Measurements from ENCODE around the gene ARMS2. TPM values are rescaled to one million over a fixed set of nuclear protein-coding genes. Genes with fewer than 3 reads are reported as not detected.

Gene ARMS2, protein sequence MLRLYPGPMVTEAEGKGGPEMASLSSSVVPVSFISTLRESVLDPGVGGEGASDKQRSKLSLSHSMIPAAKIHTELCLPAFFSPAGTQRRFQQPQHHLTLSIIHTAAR
- polyA plus RNA-seq (2012; ENCODE audit: insufficient read length, low read depth): not detected

- TF ChIP-seq REST (IDR thresholded peaks at IDR 0.05; ENCODE audit: insufficient read depth in 1 of 2, low read depth in 2 of 2, low read length in 2 of 2) (no peak), SIN3A (IDR thresholded peaks at IDR 0.05; ENCODE audit: borderline replicate concordance, insufficient read depth, low read length) (no peak), POLR2AphosphoS5 (IDR thresholded peaks at IDR 0.05; ENCODE audit: low read depth, low read length) (no peak), TAF1 (IDR thresholded peaks at IDR 0.05; ENCODE audit: borderline replicate concordance, insufficient read depth, low read length) (no peak), FOXP2 (optimal IDR thresholded peaks at IDR 0.05; ENCODE audit: borderline replicate concordance, extremely low read depth, extremely low read length, insufficient read depth) (no peak)
Observed at GRCh38 chr10:122454603-122455080, at the start of gene ARMS2. ARMS2 (plus strand) TSS chr10:122454653; CDS start chr10:122454728, 75 bp downstream.

- no peak for TF ChIP-seq TAF1 (IDR thresholded peaks at IDR 0.05; ENCODE audit: borderline replicate concordance, insufficient read depth, low read length)
- no peak for TF ChIP-seq REST (IDR thresholded peaks at IDR 0.05; ENCODE audit: insufficient read depth in 1 of 2, low read depth in 2 of 2, low read length in 2 of 2)
- TF ChIP-seq SIN3A (IDR thresholded peaks at IDR 0.05; ENCODE audit: borderline replicate concordance, insufficient read depth, low read length): no peak
- no peak for TF ChIP-seq FOXP2 (optimal IDR thresholded peaks at IDR 0.05; ENCODE audit: borderline replicate concordance, extremely low read depth, extremely low read length, insufficient read depth)
- no peak for TF ChIP-seq POLR2AphosphoS5 (IDR thresholded peaks at IDR 0.05; ENCODE audit: low read depth, low read length)
Observed at GRCh38 chr10:122407375-122408125, 46.9 kb upstream of the ARMS2 start.

DNA sequence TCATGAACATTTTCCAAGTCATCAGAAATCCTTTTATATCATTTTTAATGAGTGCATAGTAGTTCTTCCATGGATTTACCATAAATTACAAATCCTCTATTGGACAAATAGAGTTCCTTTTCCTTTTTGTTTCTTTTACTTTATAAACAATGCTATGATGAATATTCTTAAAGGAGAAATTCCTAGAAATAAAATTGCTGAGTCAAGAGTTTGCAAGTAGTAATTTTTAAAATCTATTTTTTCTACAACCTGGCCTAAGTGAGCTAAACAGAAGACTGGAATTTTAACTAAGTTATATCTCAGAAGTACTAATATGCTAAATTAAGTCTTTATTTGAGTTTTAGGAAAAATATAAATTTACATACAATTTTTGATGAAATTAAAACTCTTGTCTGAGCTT lies 41.1 kb upstream of the ARMS2 start:
- TF ChIP-seq POLR2AphosphoS5 (IDR thresholded peaks at IDR 0.05; ENCODE audit: low read depth, low read length) (no peak), SIN3A (IDR thresholded peaks at IDR 0.05; ENCODE audit: borderline replicate concordance, insufficient read depth, low read length) (no peak), TAF1 (IDR thresholded peaks at IDR 0.05; ENCODE audit: borderline replicate concordance, insufficient read depth, low read length) (no peak), REST (IDR thresholded peaks at IDR 0.05; ENCODE audit: insufficient read depth in 1 of 2, low read depth in 2 of 2, low read length in 2 of 2) (no peak), FOXP2 (optimal IDR thresholded peaks at IDR 0.05; ENCODE audit: borderline replicate concordance, extremely low read depth, extremely low read length, insufficient read depth) (no peak)

DNA sequence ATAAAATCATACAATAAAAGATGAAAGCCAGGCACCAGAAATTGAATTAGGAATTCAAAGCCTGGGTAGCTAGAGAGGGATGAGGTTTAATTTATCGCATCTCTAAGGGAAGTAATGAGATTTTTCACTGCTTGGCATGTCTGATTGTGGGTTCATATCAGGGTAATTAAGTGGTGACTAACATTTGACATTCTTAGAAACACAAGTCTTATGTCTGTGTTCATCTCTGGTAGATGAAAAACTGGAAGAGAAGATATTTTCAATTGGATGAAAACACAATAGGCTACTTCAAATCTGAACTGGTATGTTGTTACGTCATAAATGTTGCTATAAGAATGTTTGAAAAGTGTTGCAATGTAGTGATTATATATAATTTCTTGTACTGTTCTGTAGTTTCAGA lies 36.8 kb upstream of the ARMS2 start:
- TF ChIP-seq FOXP2 (optimal IDR thresholded peaks at IDR 0.05; ENCODE audit: borderline replicate concordance, extremely low read depth, extremely low read length, insufficient read depth): no peak
- no peak for TF ChIP-seq TAF1 (IDR thresholded peaks at IDR 0.05; ENCODE audit: borderline replicate concordance, insufficient read depth, low read length)
- no peak for TF ChIP-seq SIN3A (IDR thresholded peaks at IDR 0.05; ENCODE audit: borderline replicate concordance, insufficient read depth, low read length)
- no peak for TF ChIP-seq POLR2AphosphoS5 (IDR thresholded peaks at IDR 0.05; ENCODE audit: low read depth, low read length)
- TF ChIP-seq REST (IDR thresholded peaks at IDR 0.05; ENCODE audit: insufficient read depth in 1 of 2, low read depth in 2 of 2, low read length in 2 of 2): no peak

Data from PFSK-1 (cell line).